Suprapubic skin (tissue), 4 donors: ENCODE data around the gene UQCR11.

ENCODE experiments used
- CTCF ChIP-seq, 2 donors: fragments of 200-600 bp in 1 of 2; fragments of 450-650 bp in 1 of 2; sonication (generic) in 1 of 2; IDR thresholded peaks; one replicate each; pipeline ENCODE4 v1.5.1; 2016 to 2019; ENCODE audit warnings: antibody characterized with exemption in 2 of 2, mild to moderate bottlenecking in 1 of 2, moderate library complexity in 1 of 2
- POLR2A ChIP-seq, 2 donors: fragments of 450-650 bp; IDR thresholded peaks; one replicate each; pipeline ENCODE4 v1.6.1; 2017; ENCODE audit warnings: antibody characterized with exemption in 2 of 2, mild to moderate bottlenecking in 2 of 2, moderate library complexity in 2 of 2
- POLR2AphosphoS5 ChIP-seq, 3 donors: sonication (generic); formaldehyde crosslinking; IDR thresholded peaks; one replicate each; pipeline ENCODE4 v1.6.1; 2017; ENCODE audit warnings: antibody characterized with exemption in 3 of 3

GRCh38 chr19:1651568-1652291, 46.5 kb upstream of the UQCR11 start:
- TF ChIP-seq CTCF (IDR thresholded peaks at IDR 0.05) (no peak), POLR2A (IDR thresholded peaks at IDR 0.05) (no peak), POLR2AphosphoS5 (IDR thresholded peaks at IDR 0.05) (no peak)
